KBM-7 (cell line): Measurements from ENCODE around the gene SULF2.

Experiments used
- DNase-seq: peaks from one replicate; pipeline ENCODE4 v3.0.0-alpha.2; 2015
- in situ Hi-C: fragments of 300-500 bp; cut with MboI; formaldehyde crosslinking; loops from 2 replicates; pipeline ENCODE4 v1.14.3; 2020; ENCODE audit warnings: low sequenced_read_pairs, low pct_unique_long_range_greater_than_20kb, mixed read lengths

SULF2 gene

DNA sequence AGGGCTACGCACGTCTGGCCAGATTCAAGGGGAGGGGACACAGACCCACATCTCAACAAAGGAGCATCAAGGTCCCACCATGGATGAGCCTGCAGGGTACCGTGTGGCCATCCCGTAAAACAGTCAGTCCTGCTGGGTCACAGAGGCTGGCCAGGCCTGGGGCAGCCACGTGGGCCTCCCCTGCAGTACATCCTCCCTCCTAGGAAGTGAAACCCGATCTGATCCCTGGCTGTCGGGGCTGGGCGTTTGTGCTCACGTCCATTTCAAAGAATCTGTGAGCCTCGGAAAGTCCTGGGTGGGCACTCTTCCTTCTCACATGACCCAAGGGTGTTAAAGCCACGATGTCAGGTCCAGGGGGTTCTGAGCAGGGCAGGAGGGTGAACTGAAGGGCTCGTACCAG is 14.3 kb downstream of the SULF2 start:
- in situ Hi-C loops: no loop called here
- no peak for DNase-seq

DNA sequence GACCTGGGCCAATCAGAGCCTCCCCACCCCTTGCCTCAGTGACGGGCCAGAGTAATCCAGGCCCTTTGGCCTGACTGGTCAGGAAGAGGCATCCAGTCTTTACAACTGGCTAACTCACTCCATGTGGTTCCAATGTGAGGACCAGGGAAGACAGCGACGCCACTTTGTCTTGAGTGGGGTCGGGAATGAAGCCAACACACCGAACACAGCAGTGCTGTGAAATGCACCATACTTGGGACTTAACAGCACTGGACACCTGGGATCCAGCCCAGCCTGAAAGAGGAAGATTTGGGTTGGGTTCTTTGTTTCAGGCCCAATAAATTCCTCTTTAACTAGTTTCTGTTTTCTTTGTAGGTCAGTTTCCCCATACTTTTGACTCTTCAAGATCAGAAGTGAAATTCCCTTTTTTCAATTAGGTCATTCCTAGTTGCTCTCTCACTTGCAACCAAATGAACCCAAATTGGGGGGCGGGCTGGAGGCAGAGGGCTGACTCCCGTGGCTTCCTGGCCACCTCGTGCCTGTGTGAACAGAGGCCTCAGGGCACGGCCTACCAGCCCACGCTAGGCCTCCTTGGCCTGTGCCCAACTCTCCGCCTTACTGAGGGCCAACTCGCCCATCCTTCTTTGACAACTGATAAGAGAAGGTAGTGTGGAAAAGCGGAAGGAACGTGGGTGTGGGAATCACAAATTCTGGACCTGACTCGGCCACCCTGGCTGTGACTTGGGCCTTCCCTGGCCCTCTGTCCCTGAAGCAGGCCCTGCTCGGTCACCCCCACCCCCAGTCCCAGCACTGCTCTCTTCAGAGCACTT is 17.1 kb downstream of the SULF2 start:
- no peak for DNase-seq
- in situ Hi-C loops: no loop called here

GRCh38 chr20:47765691-47766594 is 19.3 kb downstream of the SULF2 start:
- in situ Hi-C loops: no loop called here
- DNase-seq: no peak

DNA sequence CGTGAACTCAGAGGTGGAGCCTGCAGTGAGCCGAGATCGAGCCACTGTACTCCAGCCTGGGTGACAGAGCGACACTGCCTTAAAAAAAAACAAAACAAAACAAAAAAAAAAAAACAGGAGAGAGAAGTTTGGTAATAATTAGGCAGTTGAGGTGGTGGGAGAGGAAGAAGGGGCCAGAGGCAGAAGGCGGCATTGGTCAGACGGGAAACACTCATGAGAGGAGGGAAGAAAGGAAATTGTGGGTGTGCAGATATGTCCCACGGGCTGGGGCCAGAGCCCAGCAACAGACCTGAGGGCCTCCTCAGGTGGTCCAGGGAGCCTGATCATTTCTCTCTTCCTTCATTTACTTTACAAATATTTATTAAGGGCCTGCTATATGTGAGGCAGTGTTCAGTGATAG is 20.0 kb downstream of the SULF2 start:
- no peak for DNase-seq
- in situ Hi-C loops: no loop called here

GRCh38 chr20:47764154-47764733 is 21.0 kb downstream of the SULF2 start:
- DNase-seq: no peak
- in situ Hi-C loops: no loop called here

DNA sequence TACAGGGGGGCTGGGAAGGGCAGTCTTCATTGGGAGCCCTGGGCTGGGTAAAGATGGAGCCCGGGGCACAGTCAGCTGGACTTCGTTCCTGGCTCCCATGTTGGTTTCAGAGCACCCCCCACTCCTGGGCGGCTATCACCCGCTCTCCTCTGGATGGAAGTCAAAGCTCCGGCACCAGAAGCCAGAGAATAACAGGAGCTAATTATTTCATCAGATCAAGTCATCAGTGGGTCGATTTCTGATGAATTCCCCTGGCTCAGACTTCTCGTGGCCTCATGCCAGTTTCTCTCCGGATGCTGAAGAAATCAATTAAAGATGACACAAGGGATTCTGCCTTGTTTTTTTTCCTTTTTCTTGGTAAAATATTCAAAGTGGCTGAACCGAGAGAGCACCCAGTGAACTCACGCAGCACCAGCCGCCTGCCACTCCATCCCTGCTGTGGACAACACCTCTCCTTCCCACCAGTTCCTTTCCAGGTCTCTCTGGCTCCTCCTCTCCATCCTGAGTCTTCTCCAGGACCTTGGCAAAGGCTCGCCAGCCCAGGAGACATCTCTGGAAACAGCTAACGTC is 22.5 kb downstream of the SULF2 start:
- no peak for DNase-seq
- in situ Hi-C loops: no loop called here

DNA sequence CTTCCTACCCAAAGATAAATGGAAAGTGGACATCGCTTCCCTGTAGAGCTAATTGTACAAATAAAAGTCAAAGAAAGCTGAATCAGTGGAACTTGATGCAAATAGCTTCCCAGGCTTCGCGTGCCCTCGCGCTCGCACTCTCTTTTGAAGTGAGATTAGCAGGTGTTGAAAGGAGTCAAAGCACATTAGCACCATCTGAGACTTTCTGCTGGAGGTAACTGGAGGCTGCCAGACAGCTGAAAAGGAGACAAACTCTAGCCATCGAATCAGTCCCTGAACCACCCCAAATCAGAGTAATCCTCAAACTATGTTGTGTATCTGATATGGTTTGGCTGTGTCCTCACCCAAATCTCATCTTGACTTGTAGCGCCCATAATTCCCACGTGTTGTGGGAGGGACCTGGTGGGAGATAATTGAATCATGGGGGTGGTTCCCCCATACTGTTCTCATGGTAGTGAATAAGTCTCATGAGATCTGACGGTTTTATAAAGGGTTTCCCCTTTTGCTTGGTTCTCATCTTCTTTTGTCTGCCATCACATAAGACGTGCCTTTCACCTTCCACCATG is 23.7 kb downstream of the SULF2 start:
- in situ Hi-C loops: no loop called here
- no peak for DNase-seq

DNA sequence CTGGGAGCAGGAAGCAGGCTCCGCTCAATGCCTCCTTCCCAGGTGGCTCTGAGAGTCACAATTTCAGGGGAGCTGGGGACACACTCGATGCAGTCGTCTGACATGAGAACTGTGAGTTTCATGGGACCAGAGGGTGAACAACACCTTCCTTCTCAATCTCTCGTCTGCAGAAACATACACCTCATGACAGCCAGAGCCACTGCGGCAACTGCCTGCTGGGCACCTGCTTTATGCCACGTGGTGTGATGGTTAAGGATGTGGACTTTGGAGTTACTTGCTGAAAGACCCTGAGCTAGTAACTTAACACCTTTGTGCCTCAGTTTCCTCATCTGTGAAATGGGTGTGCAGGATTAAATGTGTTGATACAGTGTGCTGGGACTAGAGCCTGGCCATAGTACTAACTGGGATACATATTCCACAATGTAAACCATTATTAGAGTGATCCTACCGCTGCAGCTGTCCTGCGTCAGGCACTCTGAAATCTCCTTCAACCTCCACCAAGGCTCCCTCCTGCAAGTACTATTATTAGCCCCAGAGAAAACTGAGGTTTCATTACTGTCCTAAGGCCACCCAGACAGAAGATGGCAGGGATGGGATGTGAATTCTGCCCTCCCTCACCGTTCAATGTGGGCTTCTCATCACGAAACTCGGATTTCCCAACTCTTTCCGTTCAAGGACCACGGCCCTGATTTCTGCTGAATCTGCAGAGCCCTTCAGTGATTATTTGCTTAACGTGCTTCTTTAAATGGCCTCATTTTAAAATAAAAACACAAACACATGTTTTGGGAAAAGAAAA is 24.4 kb downstream of the SULF2 start:
- in situ Hi-C loops: no loop called here
- no peak for DNase-seq

DNA sequence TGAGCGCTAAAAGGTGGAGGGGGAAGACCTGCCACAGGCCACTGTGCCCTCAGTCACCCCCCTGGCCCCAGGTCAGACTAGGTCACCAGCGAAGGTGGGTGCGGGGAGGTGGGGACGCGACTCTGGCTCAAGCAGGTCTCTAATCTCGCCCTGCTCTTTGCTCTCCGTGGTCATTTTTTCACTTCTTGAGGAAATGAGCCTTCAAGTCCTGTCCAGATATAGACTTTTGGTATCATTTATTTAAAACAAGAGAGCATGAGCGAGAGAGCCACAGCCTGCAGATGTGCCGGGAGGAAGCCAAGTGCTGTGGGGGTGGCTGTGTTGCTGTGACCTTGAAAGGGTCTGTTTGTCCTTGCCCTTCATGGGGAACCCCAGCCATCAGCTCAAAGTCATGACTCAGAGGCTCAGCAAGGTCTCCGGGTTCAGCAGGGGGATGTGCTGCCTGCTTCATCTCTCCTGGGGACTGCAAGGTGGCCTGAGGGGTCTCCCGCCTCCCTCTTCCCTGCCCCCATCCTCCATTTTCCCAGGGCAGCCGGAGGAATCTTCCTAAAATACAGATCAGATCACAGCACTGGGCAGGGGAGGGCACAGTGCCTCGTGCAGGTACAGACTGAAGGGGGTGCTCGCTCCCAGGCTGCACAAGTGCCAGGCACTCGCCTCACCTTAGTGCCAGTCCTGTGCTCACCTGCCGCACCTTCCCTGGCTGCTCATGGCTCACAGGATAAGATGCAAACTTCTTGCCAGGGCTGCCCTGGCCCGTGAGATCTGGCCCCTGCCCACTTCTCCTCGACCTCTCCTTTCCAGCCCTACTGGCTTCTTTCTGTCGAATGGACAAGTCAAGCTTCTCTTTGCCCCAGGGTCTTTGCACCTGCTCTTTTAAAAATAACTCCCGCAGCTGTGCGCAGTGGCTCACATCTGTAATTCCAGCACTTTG is 26.5 kb downstream of the SULF2 start:
- in situ Hi-C loops: no loop called here
- DNase-seq: no peak

DNA sequence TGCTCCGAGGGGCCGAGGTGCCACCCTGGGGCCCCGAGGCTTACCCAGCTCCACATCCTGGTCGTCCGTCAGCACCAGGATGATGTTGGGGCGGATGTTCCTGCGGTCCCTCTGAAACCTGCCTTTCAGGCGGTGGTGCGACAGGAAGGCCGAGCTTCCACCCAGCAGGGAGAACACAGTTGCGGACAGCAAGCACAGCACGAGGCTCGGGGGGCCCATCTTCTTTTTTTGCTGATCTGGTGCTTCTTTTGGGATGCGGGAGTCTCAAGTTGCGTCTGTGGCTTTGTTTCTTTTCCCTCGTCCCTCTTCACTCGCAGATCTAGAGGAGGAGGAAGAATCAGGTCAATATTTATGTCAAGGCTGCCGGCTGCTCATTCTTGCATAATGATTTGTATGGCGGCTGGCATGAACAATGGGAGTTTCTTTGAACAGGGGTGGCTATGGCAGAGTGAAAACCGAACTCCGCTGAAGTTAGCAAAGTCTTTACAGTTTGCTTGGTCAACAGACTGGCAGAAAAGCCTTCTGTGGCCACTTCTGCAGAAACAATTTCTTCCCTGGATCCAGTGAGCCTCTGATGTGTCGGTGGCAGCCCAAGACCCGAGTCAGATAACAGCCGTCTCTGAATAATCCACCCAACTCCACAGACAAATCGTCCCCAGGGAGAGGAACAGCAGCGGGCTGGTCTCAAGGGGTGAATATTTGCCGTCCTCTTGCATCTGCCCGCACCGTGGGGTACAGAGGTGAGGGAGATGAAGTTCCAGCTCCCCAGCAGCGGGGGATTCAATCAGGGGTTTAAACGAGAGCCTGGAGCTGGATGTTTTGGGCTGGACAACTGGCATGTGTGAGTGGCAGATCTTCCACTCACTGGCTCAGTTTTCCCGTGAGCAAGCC is 27.9 kb downstream of the SULF2 start:
- in situ Hi-C loops: no loop called here
- DNase-seq: no peak

DNA sequence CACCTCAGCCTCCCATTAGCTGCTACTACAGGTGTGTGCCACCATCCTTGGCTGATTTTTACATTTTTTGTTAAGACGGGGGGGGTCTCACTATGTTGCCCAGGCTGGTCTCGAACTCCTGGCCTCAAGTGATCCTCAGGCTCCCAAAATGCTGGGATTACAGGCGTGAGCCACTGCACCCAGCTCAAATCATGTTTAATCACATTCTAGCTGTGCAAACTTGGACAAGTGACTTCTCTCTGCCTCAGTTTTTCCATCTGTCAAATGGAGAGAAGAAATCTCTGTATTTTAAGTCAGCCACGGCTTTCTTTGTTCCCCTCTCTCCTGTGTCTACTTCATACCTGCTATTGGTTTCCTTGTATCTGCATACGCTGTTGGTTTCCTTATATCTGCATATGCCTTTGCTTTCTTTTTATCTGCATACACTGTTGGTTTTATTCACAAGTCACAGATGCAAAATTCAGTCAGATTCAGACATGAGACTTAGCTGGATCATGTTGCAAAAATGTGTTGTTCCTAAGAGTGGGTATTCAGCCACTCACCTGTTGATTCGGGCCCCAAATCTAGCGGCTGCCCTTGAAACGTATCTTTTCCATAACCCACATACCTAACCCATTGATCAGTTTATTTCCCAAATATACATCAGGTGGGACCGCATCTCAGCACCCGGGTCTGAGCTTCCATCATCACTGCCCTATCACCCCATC is 30.2 kb downstream of the SULF2 start:
- DNase-seq: no peak
- in situ Hi-C loops: no loop called here

DNA sequence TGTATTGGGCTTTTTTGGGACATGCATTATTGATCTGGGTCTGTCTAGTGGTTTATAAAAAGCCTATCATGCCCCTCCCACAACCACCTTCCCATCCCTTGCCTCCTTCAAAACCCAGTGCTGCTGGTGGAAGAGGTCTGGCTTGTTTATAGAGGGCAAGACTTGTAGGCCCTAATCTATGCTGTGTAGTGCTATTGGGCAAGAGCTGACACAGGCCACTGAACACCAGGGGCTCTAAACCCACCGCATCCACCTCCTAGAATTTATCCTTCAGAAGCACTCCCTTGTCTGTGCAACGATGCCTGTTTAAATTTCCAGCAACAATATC is 30.9 kb downstream of the SULF2 start:
- in situ Hi-C loops: no loop called here
- DNase-seq: no peak

GRCh38 chr20:47753576-47754387 is 31.5 kb downstream of the SULF2 start:
- no peak for DNase-seq
- in situ Hi-C loops: no loop called here

- in situ Hi-C loops: no loop called here
- DNase-seq: no peak
These were observed 33.8 kb downstream of the SULF2 start for GRCh38 chr20:47751449-47751848.

DNA sequence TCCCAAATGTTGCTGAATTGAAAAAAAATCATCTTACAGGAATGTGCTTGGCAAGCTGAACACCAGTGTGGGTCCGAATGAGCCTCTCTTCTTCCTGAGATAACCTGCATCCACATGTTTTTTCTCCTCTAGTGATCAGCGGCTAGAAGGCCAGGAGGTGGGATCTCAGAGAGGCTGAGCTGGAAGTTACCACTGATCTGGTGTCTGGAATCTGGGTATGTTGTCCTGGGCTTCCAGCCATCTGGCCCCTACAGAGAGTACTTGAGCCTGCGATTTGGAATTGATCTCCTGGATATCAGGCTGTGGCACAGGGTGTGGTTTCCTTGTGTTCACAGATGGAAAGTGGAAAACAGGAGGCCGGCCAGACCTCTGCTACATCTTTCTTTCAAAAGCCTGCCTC is 35.9 kb downstream of the SULF2 start:
- in situ Hi-C loops: no loop called here
- DNase-seq: no peak

DNA sequence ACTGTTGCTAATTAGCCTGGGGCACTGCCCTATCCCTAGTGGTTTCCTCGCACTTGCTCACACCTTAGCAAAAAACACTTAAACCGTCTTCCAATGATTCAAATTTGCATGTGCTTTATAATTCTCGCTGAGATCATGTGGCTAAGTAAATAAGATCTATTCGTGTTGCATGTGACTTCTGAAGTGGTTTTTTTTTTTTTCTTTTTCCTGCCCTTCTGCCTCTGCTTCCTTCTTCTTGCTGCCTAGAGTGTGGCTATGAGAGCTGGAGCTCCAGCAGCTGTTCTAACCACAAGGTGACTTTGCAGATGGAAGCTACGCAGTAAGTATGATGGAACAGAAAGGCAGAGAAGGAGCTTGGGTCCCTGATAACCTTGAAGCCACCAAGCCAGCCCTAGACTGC is 36.5 kb downstream of the SULF2 start:
- peak; percentile 41 for DNase-seq
- in situ Hi-C loops: no loop called here
